ENCODE results near the gene DNAAF2. TPM values are rescaled to one million over a fixed set of nuclear protein-coding genes. Genes with fewer than 3 reads are reported as not detected.
"Not testable (repeated sequence)": the region's sequence is repeated elsewhere in the genome, so short reads cannot be mapped to it uniquely, and the experiment has no call there.

DNAAF2 gene, protein sequence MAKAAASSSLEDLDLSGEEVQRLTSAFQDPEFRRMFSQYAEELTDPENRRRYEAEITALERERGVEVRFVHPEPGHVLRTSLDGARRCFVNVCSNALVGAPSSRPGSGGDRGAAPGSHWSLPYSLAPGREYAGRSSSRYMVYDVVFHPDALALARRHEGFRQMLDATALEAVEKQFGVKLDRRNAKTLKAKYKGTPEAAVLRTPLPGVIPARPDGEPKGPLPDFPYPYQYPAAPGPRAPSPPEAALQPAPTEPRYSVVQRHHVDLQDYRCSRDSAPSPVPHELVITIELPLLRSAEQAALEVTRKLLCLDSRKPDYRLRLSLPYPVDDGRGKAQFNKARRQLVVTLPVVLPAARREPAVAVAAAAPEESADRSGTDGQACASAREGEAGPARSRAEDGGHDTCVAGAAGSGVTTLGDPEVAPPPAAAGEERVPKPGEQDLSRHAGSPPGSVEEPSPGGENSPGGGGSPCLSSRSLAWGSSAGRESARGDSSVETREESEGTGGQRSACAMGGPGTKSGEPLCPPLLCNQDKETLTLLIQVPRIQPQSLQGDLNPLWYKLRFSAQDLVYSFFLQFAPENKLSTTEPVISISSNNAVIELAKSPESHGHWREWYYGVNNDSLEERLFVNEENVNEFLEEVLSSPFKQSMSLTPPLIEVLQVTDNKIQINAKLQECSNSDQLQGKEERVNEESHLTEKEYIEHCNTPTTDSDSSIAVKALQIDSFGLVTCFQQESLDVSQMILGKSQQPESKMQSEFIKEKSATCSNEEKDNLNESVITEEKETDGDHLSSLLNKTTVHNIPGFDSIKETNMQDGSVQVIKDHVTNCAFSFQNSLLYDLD
- total RNA-seq: 17.4 and 19.8 TPM in 2 replicates

GRCh38 chr14:49634547-49635334 is at the start of gene DNAAF2:
TSS of gene DNAAF2 (minus strand) at chr14:49635244. CDS start at chr14:49635149, 95 bp downstream.
- peak; percentile 74 for DNase-seq (ENCODE audit: low read depth)

DNA sequence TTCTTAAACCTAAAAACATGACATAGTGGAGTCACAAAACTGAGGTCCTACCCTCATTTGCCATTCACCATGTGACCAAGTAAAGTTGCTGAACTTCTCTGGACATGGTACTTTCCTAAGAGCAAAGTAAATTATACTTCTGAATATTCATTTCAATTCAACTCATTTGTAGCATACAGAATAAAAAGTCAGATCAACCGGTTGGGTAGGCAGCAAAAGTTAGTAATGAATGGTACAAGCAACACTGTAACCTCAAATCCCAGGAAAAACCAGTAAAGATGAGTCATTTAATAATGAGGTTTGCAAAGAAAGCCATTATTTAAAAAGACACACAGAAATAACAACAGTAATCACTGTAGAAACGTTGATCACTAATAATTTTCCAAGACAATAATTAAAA is 44.2 kb upstream of the DNAAF2 start:
- DNase-seq (ENCODE audit: low read depth): peak; percentile 69

DNA sequence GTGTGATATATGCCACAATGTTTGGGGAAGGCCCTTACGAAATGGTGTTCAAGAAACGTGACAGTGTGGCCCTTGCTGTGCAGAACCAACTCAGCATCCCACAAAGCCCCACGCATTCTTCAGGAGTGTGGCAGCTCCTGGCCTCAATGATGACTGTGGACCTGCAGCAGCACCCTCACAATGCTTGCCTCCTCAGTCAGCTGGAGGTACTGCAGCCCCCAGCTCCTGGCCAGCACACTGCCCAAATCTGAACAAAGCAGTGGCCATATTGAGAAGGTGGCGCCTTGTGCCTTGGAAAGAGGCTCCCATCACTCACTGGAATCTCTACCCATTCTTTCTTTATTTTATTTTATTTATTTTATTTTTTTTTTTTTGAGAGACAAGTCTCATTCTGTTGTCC is 42.6 kb upstream of the DNAAF2 start:
- DNase-seq (ENCODE audit: low read depth): no peak

GRCh38 chr14:49673586-49673985 is 38.5 kb upstream of the DNAAF2 start:
- no peak for DNase-seq (ENCODE audit: low read depth)

DNA sequence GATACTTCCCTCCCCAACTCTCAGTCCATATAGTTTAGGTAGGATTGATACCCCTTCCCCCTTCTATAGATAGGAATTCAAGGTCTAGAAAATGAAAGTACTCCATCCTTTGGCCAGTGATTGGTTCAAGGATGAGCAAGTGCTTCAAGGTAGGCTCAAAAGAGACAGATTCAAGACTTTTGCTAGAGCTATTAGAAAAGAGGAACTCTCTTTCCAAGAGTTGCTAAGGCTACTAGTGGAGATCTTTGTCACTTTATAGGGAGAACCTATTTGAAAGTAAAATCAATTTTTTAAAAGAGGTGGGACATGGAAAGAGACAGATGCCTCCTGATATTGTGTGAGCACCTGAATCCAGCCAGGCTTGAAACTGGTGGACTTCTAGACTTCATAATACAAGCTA is 35.4 kb upstream of the DNAAF2 start:
- no peak for DNase-seq (ENCODE audit: low read depth)

GRCh38 chr14:49659526-49660455 is 24.7 kb upstream of the DNAAF2 start:
- DNase-seq (ENCODE audit: low read depth): no peak

DNA sequence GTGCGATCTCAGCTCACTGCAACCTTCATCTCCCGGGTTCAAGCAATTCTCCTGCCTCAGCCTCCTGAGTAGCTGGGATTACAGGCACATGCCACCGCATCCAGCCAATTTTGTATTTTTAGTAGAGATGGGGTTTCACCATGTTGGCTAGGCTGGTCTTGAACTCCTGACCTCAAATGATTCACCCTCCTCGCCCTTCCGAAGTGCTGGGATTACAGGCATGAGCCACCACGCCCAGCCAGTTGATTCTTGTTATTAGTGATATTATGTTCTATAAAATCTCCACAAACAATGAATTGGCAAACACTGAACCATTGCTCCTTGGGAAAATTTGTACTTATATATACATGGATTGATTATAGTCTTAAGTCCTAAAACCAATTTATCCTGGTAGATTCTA is 22.5 kb upstream of the DNAAF2 start:
- not testable (repeated sequence) for DNase-seq (ENCODE audit: low read depth)

- DNase-seq (ENCODE audit: low read depth): no peak
These were observed 19.5 kb upstream of the DNAAF2 start for GRCh38 chr14:49654511-49654910.

- DNase-seq (ENCODE audit: low read depth): no peak
These were observed 18.5 kb upstream of the DNAAF2 start for GRCh38 chr14:49653508-49653907.

DNA sequence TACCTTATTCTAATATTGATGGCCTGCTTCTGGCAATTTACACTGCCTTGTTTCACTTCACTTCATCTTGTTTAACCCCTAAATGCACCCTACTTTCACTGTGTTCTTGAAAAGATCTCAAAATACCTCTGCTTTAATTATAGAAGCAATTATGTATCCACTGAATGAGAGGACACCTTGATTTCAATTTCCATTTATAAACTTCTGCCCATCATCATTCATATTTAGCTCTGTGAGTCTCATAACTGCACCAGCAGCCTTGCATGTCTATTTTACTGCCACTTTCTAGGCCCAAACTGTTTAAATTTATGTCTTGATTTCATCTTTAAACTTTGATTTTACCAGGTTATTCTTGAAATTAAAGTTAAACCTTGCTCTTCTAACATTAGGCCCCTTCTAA is 7.1 kb upstream of the DNAAF2 start:
- DNase-seq (ENCODE audit: low read depth): no peak

DNA sequence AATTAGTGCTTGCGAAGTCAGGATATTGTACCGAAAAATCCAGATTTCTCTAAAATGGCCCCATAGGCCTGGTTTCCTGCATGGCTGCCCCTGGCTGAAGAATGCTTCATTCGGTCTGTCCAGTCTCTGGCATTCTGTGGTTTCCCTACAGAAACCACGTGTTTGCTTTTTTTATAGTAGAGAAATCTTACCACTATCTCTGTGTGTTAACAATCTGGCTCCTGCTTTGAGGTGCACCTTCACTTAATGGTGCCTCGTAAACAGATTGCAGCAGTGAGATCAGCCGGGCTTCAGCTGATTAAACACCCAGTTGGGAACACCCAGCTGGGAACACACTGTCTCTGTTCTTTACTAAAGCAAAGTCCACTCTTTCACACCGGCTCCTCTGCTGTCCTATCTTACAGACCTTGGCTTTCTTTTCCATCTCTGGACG is 6.7 kb upstream of the DNAAF2 start:
- peak; percentile 85 for DNase-seq (ENCODE audit: low read depth)

DNA sequence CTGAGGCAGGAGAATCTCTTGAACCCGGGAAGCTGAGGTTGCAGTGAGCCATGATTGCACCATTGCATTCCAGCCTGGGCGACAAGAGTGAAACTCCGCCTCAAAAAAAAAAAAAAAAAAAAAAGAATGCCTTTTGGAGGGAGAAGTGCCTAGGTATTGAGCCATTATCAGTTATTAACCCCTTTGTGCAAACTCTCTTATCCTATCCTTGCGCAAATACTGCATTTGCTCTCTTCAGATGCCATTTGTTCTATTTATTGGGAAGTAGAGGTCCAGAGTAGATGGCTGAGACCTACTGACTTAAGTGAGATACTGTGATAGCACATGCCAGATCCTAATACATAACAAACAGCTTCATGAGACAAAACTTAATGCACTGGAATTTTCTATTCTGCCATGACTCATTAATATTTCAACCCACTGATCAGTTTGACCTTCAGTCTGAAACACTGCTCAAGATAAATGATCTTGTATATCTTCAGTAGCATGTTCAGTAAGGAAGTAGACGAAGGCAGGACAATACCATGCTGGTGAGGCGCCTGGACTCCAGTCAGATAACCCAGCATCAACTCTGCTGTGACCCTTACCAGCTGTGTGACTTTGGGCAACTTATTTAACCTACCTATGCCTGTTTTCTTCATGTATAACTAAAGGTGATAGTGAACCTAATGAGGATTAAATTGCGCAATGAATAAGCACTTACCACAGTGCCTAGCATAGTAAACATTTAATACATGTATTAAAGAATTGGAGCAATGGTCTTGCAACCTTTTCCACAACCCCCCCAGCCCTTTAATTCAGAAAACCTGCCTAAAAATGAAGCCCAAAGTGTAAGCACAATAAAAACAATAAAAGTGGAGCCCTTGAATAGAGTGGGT is 5.7 kb upstream of the DNAAF2 start:
- no peak for DNase-seq (ENCODE audit: low read depth)

DNA sequence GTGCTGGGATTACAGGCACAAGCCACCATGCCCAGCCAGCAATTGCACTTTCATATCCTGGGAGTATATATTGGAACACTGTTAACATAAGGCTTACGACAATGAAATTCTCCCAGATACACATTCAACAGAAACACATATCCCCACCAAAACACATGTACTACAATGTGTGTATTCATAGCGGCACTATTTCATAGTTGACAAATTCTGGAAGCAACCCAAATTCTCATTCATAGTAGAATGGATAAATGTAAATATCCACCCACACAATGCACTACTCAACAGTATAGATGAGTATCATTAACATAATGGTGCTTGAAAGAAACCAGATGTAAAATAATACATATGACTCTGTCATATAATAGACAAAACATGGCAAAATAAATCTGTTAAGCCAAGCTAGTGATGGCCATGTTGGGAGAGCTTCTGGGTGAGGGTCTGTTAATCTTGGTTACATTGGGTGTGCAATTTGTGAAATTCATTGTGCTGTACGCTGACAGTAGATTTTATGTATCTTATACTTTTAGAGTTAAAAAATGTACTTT is 2.6 kb upstream of the DNAAF2 start:
- DNase-seq (ENCODE audit: low read depth): no peak

DNA sequence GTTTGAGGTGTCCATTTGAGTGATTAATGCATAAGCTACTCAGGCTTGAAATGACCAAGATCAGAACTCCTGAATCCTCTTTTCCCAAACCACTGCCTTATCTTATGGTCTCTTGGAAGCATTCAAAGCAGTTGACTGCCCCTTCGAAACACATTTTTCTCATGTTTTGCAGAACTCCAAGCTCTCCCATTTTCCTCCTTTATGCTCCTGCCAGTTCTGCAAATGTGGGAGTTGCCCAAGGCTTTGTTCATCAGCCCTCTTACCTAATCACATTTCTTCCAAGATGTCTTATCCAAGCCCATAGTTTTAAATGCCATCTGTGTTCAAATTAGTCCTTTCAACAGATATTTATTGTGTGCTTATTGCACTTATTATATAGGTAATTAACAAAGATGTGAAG is 1.8 kb upstream of the DNAAF2 start:
- no peak for DNase-seq (ENCODE audit: low read depth)

- DNase-seq (ENCODE audit: low read depth): peak; percentile 79
These were observed 1.2 kb downstream of the DNAAF2 start for GRCh38 chr14:49633640-49634546.

- peak; percentile 45 for DNase-seq (ENCODE audit: low read depth)
These were observed 10.9 kb downstream of the DNAAF2 start for GRCh38 chr14:49623941-49624839.

GRCh38 chr14:49623387-49623786 is 11.7 kb downstream of the DNAAF2 start:
- DNase-seq (ENCODE audit: low read depth): no peak

Data from renal cortical epithelial cell (primary cell).